MCF 10A (cell line): ENCODE results near the gene GLYAT. TPM values are rescaled to one million over a fixed set of nuclear protein-coding genes. Genes with fewer than 3 reads are reported as not detected.

Experiments
- BruUV-seq: library from RNA; stranded (reverse); fragments of 400-500 nt; replicated peaks from 2 replicates; lab custom pipeline; 2021; lab: Mats Ljungman, UMichigan
- CTCF ChIA-PET: fragments of 300-600 bp; sonication (Branson Sonifier 250); formaldehyde crosslinking; extraction: SDS; loops from one replicate; lab custom pipeline; 2021; ENCODE audit warnings: antibody characterized with exemption, inconsistent platforms; lab: Yijun Ruan, JAX
- POLR2A ChIA-PET: fragments of 300-600, 350-650 bp; sonication (Branson Sonifier 250); formaldehyde crosslinking; extraction: SDS; loops from one replicate; lab custom pipeline; 2020; ENCODE audit warnings: antibody characterized with exemption, inconsistent platforms; lab: Yijun Ruan, JAX
- DNase-seq: peaks from one replicate; pipeline ENCODE4 v3.0.0-alpha.2; 2018; ENCODE audit not compliant: unreplicated experiment
- H3K27ac Mint-ChIP-seq: one replicate; pipeline ENCODE4 v1.8.0; 2022; ENCODE audit warnings: mild to moderate bottlenecking, low read depth, mixed read lengths; ENCODE audit not compliant: unreplicated experiment
- H3K27me3 Mint-ChIP-seq: one replicate; pipeline ENCODE4 v1.8.0; 2022; ENCODE audit warnings: mixed read lengths; ENCODE audit not compliant: insufficient read depth, unreplicated experiment
- H3K36me3 Mint-ChIP-seq: one replicate; pipeline ENCODE4 v1.8.0; 2022; ENCODE audit warnings: mild to moderate bottlenecking, moderate library complexity, mixed read lengths; ENCODE audit not compliant: insufficient read depth, unreplicated experiment
- H3K4me1 Mint-ChIP-seq: one replicate; pipeline ENCODE4 v1.8.0; 2022; ENCODE audit warnings: mixed read lengths; ENCODE audit not compliant: insufficient read depth, unreplicated experiment
- H3K4me3 Mint-ChIP-seq: one replicate; pipeline ENCODE4 v1.8.0; 2022; ENCODE audit warnings: mild to moderate bottlenecking, moderate library complexity, mixed read lengths; ENCODE audit not compliant: unreplicated experiment
- H3K9me3 Mint-ChIP-seq: one replicate; pipeline ENCODE4 v1.8.0; 2022; ENCODE audit warnings: mixed read lengths; ENCODE audit not compliant: unreplicated experiment
- CTCF ChIP-seq: fragments of 200-600 bp; IDR thresholded peaks from one replicate; pipeline ENCODE4 v1.8.0; 2022; ENCODE audit warnings: antibody characterized with exemption, mild to moderate bottlenecking; ENCODE audit not compliant: unreplicated experiment
- intact Hi-C: fragments of 100-400 bp; cut with micrococcal nuclease; formaldehyde crosslinking; loops from 2 replicates; pipeline ENCODE4 v1.14.1; 2022
- total RNA-seq: library from RNA; stranded (reverse); gene quantifications from 2 replicates; pipeline ENCODE4 v1.2.3, GENCODE V29; 2022

GLYAT gene
- total RNA-seq, 1 experiment from 2014 or later, result not detected

GRCh38 chr11:58740447-58740846 is 8.7 kb upstream of the GLYAT start:
- TF ChIP-seq CTCF, result no peak
- no TSS peak for BruUV-seq
- H3K27me3 Mint-ChIP-seq, result no peaks in the 10 kb centered on the region
- POLR2A ChIA-PET, result no interaction called here
- no peak for DNase-seq
- intact Hi-C loops, result no loop called here
- no peak overlapping the region for H3K27ac Mint-ChIP-seq
- H3K9me3 Mint-ChIP-seq, result peaks cover 7% of the 10 kb centered on the region
- H3K4me3 Mint-ChIP-seq, result no peak overlapping the region
- CTCF ChIA-PET, result no interaction called here
- no peaks in the 10 kb centered on the region for H3K36me3 Mint-ChIP-seq
- H3K4me1 Mint-ChIP-seq, result no peaks in the 10 kb centered on the region

GRCh38 chr11:58739725-58740430 is 8.1 kb upstream of the GLYAT start:
- TF ChIP-seq CTCF, result no peak
- no TSS peak for BruUV-seq
- Mint-ChIP-seq H3K27ac (no peak overlapping the region), H3K27me3 (no peaks in the 10 kb centered on the region), H3K4me1 (no peaks in the 10 kb centered on the region), H3K36me3 (no peaks in the 10 kb centered on the region), H3K4me3 (no peak overlapping the region), H3K9me3 (peaks cover 7% of the 10 kb centered on the region)
- ChIA-PET POLR2A (interaction anchor here (0.6 kb wide), 1 partner anchor 53 kb away, joined by 3 read pairs; no protein-coding TSS in a partner anchor), CTCF (interaction anchor here (0.5 kb wide), 1 partner anchor 66 kb away, joined by 3 read pairs; no protein-coding TSS in a partner anchor)
- intact Hi-C loops, result no loop called here
- DNase-seq, result no peak

- H3K9me3 Mint-ChIP-seq, result no peaks in the 10 kb centered on the region
- H3K4me1 Mint-ChIP-seq, result no peaks in the 10 kb centered on the region
- H3K27ac Mint-ChIP-seq, result no peak overlapping the region
- BruUV-seq, result no TSS peak
- intact Hi-C loops, result no loop called here
- TF ChIP-seq CTCF, result no peak
- ChIA-PET POLR2A (no interaction called here), CTCF (interaction anchor here (1.0 to 1.7 kb wide), 3 partner anchors 11 to 80 kb away, joined by 3 to 4 read pairs (median 4); no protein-coding TSS in a partner anchor)
- H3K4me3 Mint-ChIP-seq, result no peak overlapping the region
- peak; percentile 3 for DNase-seq
- H3K27me3 Mint-ChIP-seq, result no peaks in the 10 kb centered on the region
- no peaks in the 10 kb centered on the region for H3K36me3 Mint-ChIP-seq
Observed at GRCh38 chr11:58734681-58735490, 3.1 kb upstream of the GLYAT start.

- ChIA-PET CTCF (interaction anchor here (0.6 to 1.6 kb wide), 4 partner anchors 16 to 59 kb away, joined by 3 to 4 read pairs (median 4); no protein-coding TSS in a partner anchor), POLR2A (interaction anchor here (0.7 to 1.0 kb wide), 4 partner anchors 10 to 148 kb away, joined by 3 read pairs; no protein-coding TSS in a partner anchor)
- Mint-ChIP-seq H3K27ac (no peak overlapping the region), H3K4me3 (no peak overlapping the region), H3K27me3 (no peaks in the 10 kb centered on the region), H3K4me1 (no peaks in the 10 kb centered on the region), H3K36me3 (no peaks in the 10 kb centered on the region), H3K9me3 (no peaks in the 10 kb centered on the region)
- BruUV-seq, result no TSS peak
- no peak for TF ChIP-seq CTCF
- no peak for DNase-seq
- intact Hi-C loops, result no loop called here
Observed at GRCh38 chr11:58730507-58731089, 1.1 kb downstream of the GLYAT start.
